ENCODE results near the gene IKZF2.
A peak's percentile ranks its signal among the peaks of the same experiment; 100 is the strongest.

The IKZF2 gene
- total RNA-seq: 10.0 to 111 (median 32.2) reads per million in 4 donors

GRCh38 chr2:213151437-213152064 lies at the start of gene IKZF2:
IKZF2 (minus strand) TSS chr2:213151612; CDS start chr2:213148629, 2,983 bp downstream.
- peak; percentile 30 to 81 (median 42) for DNase-seq

- DNase-seq: no peak
Observed at GRCh38 chr2:213199871-213200270, 48.5 kb upstream of the IKZF2 start.

GRCh38 chr2:213189001-213189899 lies 37.8 kb upstream of the IKZF2 start:
- DNase-seq: no peak

- no peak for DNase-seq
Observed at GRCh38 chr2:213188533-213188867, 37.1 kb upstream of the IKZF2 start.

- DNase-seq: no peak
Observed at GRCh38 chr2:213187833-213188532, 36.6 kb upstream of the IKZF2 start.

GRCh38 chr2:213187386-213187785 lies 36.0 kb upstream of the IKZF2 start:
- DNase-seq: no peak

GRCh38 chr2:213185147-213185822 lies 33.9 kb upstream of the IKZF2 start:
- no peak for DNase-seq

- no peak for DNase-seq
Observed at GRCh38 chr2:213181712-213182111, 30.3 kb upstream of the IKZF2 start.

- no peak for DNase-seq
Observed at GRCh38 chr2:213177679-213178078, 26.3 kb upstream of the IKZF2 start.

GRCh38 chr2:213175673-213176247 lies 24.3 kb upstream of the IKZF2 start:
- DNase-seq: no peak

- DNase-seq: no peak
Observed at GRCh38 chr2:213172641-213173040, 21.2 kb upstream of the IKZF2 start.

- no peak for DNase-seq
Observed at GRCh38 chr2:213171147-213171546, 19.7 kb upstream of the IKZF2 start.

GRCh38 chr2:213167271-213167930 lies 16.0 kb upstream of the IKZF2 start:
- no peak for DNase-seq

GRCh38 chr2:213166109-213166508 lies 14.7 kb upstream of the IKZF2 start:
- DNase-seq: no peak

- no peak for DNase-seq
Observed at GRCh38 chr2:213164263-213164662, 12.9 kb upstream of the IKZF2 start.

- DNase-seq: no peak
Observed at GRCh38 chr2:213162516-213163118, 11.2 kb upstream of the IKZF2 start.

GRCh38 chr2:213161759-213162515 lies 10.5 kb upstream of the IKZF2 start:
- no peak for DNase-seq

- DNase-seq: no peak
Observed at GRCh38 chr2:213159768-213160167, 8.4 kb upstream of the IKZF2 start.

- DNase-seq: no peak
Observed at GRCh38 chr2:213157242-213157641, 5.8 kb upstream of the IKZF2 start.

- DNase-seq: no peak
Observed at GRCh38 chr2:213156717-213157116, 5.3 kb upstream of the IKZF2 start.

- no peak for DNase-seq
Observed at GRCh38 chr2:213152888-213153287, 1.5 kb upstream of the IKZF2 start.
